GM12878 (cell line): ENCODE results near the gene ABCA13.

Experiments
- ASH2L ChIP-seq: fragments of 300-600, 200-600 bp; sonication (generic); IDR thresholded peaks from 2 replicates; pipeline ENCODE4 v1.6.1; 2017; ENCODE audit warnings: low read depth, mild to moderate bottlenecking, borderline replicate concordance
- BRCA1 ChIP-seq: IDR thresholded peaks from 2 replicates; pipeline ENCODE4 v1.6.1; 2011; ENCODE audit warnings: low read depth, low read length, improper control_type of control experiment
- CTCF ChIP-seq, 3 experiments: IDR thresholded peaks in 2 of 3; conservative IDR thresholded peaks in 1 of 3; 2 replicates each; pipeline ENCODE4 v1.5.1; 2011; ENCODE audit warnings: low read depth in 3 of 3, low read length in 3 of 3, mild to moderate bottlenecking in 3 of 3, control low read depth in 2 of 3, moderate library complexity in 2 of 3, inconsistent platforms in 1 of 3, mixed read lengths in 1 of 3; ENCODE audit not compliant: control insufficient read depth in 2 of 3, insufficient read depth in 1 of 3; ENCODE audit errors: extremely low read depth in 1 of 3
- EP300 ChIP-seq, 2 experiments: fragments of 150-350 bp in 1 of 2; IDR thresholded peaks; 2 replicates each; pipeline ENCODE4 v1.6.1; 2011 to 2012; ENCODE audit warnings: low read depth in 2 of 2, low read length in 2 of 2, borderline replicate concordance in 1 of 2, improper control_type of control experiment in 1 of 2, inconsistent platforms in 1 of 2; ENCODE audit not compliant: control insufficient read depth in 1 of 2
- EZH2 ChIP-seq: IDR thresholded peaks from 2 replicates; pipeline ENCODE4 v1.6.1; 2012; ENCODE audit warnings: low read depth, mild to moderate bottlenecking, control low read depth, inconsistent platforms, low read length, borderline replicate concordance; ENCODE audit not compliant: control insufficient read depth
- FOS ChIP-seq: IDR thresholded peaks from 3 replicates; pipeline ENCODE4 v1.6.1; 2011; ENCODE audit warnings: borderline replicate concordance; ENCODE audit not compliant: insufficient read length; ENCODE audit errors: extremely low read depth
- JUND ChIP-seq: IDR thresholded peaks from 2 replicates; pipeline ENCODE4 v1.6.1; 2012; ENCODE audit warnings: low read depth, mild to moderate bottlenecking, low read length, improper control_type of control experiment, moderate library complexity
- NRF1 ChIP-seq: conservative IDR thresholded peaks from 2 replicates; pipeline ENCODE4 v1.6.1; 2011; ENCODE audit warnings: mild to moderate bottlenecking, low read depth, low read length, improper control_type of control experiment
- POLR2AphosphoS5 ChIP-seq: IDR thresholded peaks from 2 replicates; pipeline ENCODE4 v1.6.1; 2011; ENCODE audit warnings: mild to moderate bottlenecking, low read length, inconsistent platforms
- SMARCA5 ChIP-seq: fragments of 450-650 bp; IDR thresholded peaks from 2 replicates; pipeline ENCODE4 v1.6.1; 2017; ENCODE audit warnings: mild to moderate bottlenecking
- SUZ12 ChIP-seq: fragments of 200-600 bp; sonication (generic); IDR thresholded peaks from one replicate; pipeline ENCODE4 v1.6.1; 2018; ENCODE audit warnings: antibody characterized with exemption, mild to moderate bottlenecking; ENCODE audit not compliant: unreplicated experiment

GRCh38 chr7:48269066-48269465, 97.8 kb downstream of the ABCA13 start:
- no peak for TF ChIP-seq CTCF (IDR thresholded peaks at IDR 0.05 in 2 of 3, conservative IDR thresholded peaks at IDR 0.05 in 1 of 3; ENCODE audit: control insufficient read depth in 2 of 3, extremely low read depth in 1 of 3, insufficient read depth in 1 of 3, low read depth in 3 of 3, low read length in 3 of 3)
- no peak for TF ChIP-seq EP300 (IDR thresholded peaks at IDR 0.05; ENCODE audit: borderline replicate concordance in 1 of 2, control insufficient read depth in 1 of 2, low read depth in 2 of 2, low read length in 2 of 2)
- TF ChIP-seq NRF1: no peak
- no peak for TF ChIP-seq EZH2
- no peak for TF ChIP-seq FOS
- no peak for TF ChIP-seq POLR2AphosphoS5
- no peak for TF ChIP-seq JUND
- no peak for TF ChIP-seq SUZ12
- no peak for TF ChIP-seq ASH2L
- TF ChIP-seq BRCA1: no peak
- no peak for TF ChIP-seq SMARCA5
